MM.1S (cell line): ENCODE measurements around the gene AGAP1.

Experiments used
- EZH2 ChIP-seq: fragments of 300-600 bp; sonication (generic); optimal IDR thresholded peaks from 2 replicates; pipeline ENCODE3; 2017; ENCODE audit warnings: low read depth, mild to moderate bottlenecking, antibody characterized with exemption, low read length, mixed read lengths
- TF ChIP-seq, protein P1 (sequence below): fragments of 300-600 bp; sonication (generic); IDR thresholded peaks from 2 replicates; pipeline ENCODE4 v1.5.1; 2016; ENCODE audit warnings: antibody characterized with exemption, low read length, mixed read lengths

DNA sequence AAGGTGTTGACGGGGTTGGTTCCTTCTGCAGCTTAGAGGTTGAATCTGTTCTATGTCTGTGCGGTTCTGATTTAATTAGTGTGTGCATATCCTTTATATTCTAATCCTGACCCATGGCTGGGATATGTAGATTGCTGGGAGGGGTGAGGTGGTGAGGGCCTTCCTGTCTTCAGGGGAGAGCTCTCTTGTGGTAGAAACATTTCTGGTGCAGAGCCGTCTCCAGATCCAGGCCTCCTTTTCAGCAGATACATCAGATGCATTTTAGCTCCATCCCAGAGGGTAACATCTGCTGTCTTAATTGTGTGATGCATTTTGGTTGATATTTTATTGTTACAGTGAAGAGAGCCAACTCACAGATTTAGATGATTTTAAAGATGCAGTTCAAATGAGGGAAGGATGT lies 227.8 kb downstream of the AGAP1 start:
- TF ChIP-seq, protein P1, sequence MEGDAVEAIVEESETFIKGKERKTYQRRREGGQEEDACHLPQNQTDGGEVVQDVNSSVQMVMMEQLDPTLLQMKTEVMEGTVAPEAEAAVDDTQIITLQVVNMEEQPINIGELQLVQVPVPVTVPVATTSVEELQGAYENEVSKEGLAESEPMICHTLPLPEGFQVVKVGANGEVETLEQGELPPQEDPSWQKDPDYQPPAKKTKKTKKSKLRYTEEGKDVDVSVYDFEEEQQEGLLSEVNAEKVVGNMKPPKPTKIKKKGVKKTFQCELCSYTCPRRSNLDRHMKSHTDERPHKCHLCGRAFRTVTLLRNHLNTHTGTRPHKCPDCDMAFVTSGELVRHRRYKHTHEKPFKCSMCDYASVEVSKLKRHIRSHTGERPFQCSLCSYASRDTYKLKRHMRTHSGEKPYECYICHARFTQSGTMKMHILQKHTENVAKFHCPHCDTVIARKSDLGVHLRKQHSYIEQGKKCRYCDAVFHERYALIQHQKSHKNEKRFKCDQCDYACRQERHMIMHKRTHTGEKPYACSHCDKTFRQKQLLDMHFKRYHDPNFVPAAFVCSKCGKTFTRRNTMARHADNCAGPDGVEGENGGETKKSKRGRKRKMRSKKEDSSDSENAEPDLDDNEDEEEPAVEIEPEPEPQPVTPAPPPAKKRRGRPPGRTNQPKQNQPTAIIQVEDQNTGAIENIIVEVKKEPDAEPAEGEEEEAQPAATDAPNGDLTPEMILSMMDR = no peak
- TF ChIP-seq EZH2 = no peak
